ENCODE results near the gene FYB2. TPM values are rescaled to one million over a fixed set of nuclear protein-coding genes. Genes with fewer than 3 reads are reported as not detected.

FYB2 gene
- total RNA-seq, 1 donor from 2014 or later = 1.3 TPM

Other genes with a start within 250 kb of the FYB2 start
- 32.6 and 79.0 TPM in 2 replicates for gene PLPP3, start 239.8 kb downstream of the FYB2 start, total RNA-seq (ENCODE audit: low replicate concordance)
- 6.4 TPM in 2 replicates for gene PRKAA2, start 174.1 kb downstream of the FYB2 start, total RNA-seq (ENCODE audit: low replicate concordance)
- gene C8A, start 35.4 kb upstream of the FYB2 start, total RNA-seq (ENCODE audit: low replicate concordance) = 0.46 and 0.64 TPM in 2 replicates
- 0.68 and 0.76 TPM in 2 replicates for gene C8B, start 146.6 kb upstream of the FYB2 start, total RNA-seq (ENCODE audit: low replicate concordance)

Measured in type B pancreatic cell (in vitro differentiated cells).